HCT116 (cell line): Measurements from ENCODE around the gene MZT2A.

Experiments used
- CTCF ChIP-seq, 3 experiments: fragments of 200-600 bp in 1 of 3; sonication (generic) in 1 of 3; IDR thresholded peaks in 2 of 3; conservative IDR thresholded peaks in 1 of 3; 2 replicates each; pipeline ENCODE4 v1.5.1; 2012 to 2017; ENCODE audit warnings: low read depth in 2 of 3, low read length in 2 of 3, antibody characterized with exemption in 1 of 3, borderline replicate concordance in 1 of 3, control low read depth in 1 of 3, mild to moderate bottlenecking in 1 of 3, mixed read lengths in 1 of 3, mixed run types in 1 of 3, moderate library complexity in 1 of 3; ENCODE audit not compliant: insufficient read depth in 1 of 3
- EZH2phosphoT487 ChIP-seq: fragments of 200-600 bp; IDR thresholded peaks from 2 replicates; pipeline ENCODE4 v1.6.1; 2018; ENCODE audit warnings: antibody characterized with exemption, borderline replicate concordance
- FOSL1 ChIP-seq: IDR thresholded peaks from 2 replicates; pipeline ENCODE4 v1.6.1; 2012; ENCODE audit warnings: low read depth
- TF ChIP-seq, protein P1 (sequence below): IDR thresholded peaks from 2 replicates; pipeline ENCODE4 v1.6.1; 2012

- TF ChIP-seq FOSL1 (no peak), CTCF (IDR thresholded peaks at IDR 0.05 in 2 of 3, conservative IDR thresholded peaks at IDR 0.05 in 1 of 3; ENCODE audit: borderline replicate concordance in 1 of 3, insufficient read depth in 1 of 3, low read depth in 2 of 3, low read length in 2 of 3) (no peak), EZH2phosphoT487 (no peak)
- TF ChIP-seq, protein P1, sequence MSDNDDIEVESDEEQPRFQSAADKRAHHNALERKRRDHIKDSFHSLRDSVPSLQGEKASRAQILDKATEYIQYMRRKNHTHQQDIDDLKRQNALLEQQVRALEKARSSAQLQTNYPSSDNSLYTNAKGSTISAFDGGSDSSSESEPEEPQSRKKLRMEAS, result no peak
Observed at GRCh38 chr2:131475831-131476230, 16.4 kb downstream of the MZT2A start, which contains the start of gene TUBA3D.
